H1 (cell line): ENCODE measurements around the gene WDR54. TPM values are rescaled to one million over a fixed set of nuclear protein-coding genes. Genes with fewer than 3 reads are reported as not detected.

Experiments used
- TAF7 ChIP-seq: optimal IDR thresholded peaks from 2 replicates; pipeline ENCODE3; 2011; ENCODE audit warnings: low read depth, mild to moderate bottlenecking, inconsistent platforms, low read length, moderate library complexity, borderline replicate concordance
- polyA plus RNA-seq, 7 experiments: library from polyadenylated mRNA; depleted of rRNA in 3 of 7; stranded (reverse) in 5 of 7; unstranded in 2 of 7; fragments of >200 nt in 5 of 7; fragments of 200-250 nt in 2 of 7; gene quantifications; 1 replicate in 5 of 7; 2 replicates in 1 of 7; 4 replicates in 1 of 7; pipeline versions ENCODE4 v1.2.1 to v1.2.3, GENCODE V29; 2011 to 2013; ENCODE audit warnings: missing spikeins in 2 of 7, mixed read lengths in 2 of 7
- total RNA-seq: library from RNA; stranded (reverse); fragmentation: NEBNext Ultra II Directional; extraction: Animal tissue kit (Norgen Biotek cat#: 25700); gene quantifications from 2 replicates; pipeline ENCODE4 v1.2.1, GENCODE V29; 2021

WDR54 gene
- total and polyA plus RNA-seq, 2 of the 8 experiments (the other 6 are each of a cell fraction or from before 2014, with no cell fraction given) = 41.6 to 125 TPM

- TF ChIP-seq TAF7 = no peak
Observed at GRCh38 chr2:74417197-74417596, 4.3 kb upstream of the WDR54 start (continued).
